ENCODE data around the gene WAPL. TPM values are rescaled to one million over a fixed set of nuclear protein-coding genes. Genes with fewer than 3 reads are reported as not detected.

Gene WAPL
- total RNA-seq, 2 donors from 2014 or later, result 19.5 to 20.2 TPM

DNA sequence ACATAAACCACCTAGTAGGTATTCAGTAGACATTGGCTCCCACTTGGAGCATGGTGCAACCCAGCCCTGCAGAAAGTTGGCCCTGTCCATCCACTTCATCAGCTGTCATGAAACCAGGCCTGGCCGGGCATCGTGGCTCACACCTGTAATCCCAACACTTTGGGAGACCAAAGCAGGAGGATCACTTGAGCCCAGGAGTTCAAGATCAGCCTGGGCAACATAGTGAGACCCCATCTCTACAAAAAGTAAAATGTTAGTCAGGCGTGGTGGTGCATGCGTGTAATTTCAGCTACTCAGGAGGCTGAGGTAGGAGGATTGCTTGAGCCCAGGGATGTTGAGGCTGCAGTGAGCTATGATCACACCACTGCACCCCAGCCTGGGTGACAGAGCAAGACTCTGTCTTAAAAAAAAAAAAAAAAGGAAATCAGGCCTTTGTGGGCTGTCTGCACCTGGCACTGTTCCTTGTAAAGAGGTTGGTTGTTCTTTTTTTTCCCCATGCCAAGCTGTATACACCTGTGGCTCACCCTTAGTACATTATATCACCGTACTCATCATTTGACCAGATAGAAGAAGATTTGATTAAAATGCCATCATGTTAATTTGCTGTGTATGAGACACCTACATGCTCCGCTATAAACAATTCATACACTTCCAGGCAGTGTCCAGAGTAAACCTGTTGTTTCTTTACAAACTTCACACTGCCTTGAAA lies 109.6 kb downstream of the WAPL start:
- DNase-seq (ENCODE audit: low spot score), result no peak
- no peak overlapping the region for H3K4me3 ChIP-seq
- H3K27me3 ChIP-seq, result no peaks in the 10 kb centered on the region
- TF ChIP-seq, protein P1, sequence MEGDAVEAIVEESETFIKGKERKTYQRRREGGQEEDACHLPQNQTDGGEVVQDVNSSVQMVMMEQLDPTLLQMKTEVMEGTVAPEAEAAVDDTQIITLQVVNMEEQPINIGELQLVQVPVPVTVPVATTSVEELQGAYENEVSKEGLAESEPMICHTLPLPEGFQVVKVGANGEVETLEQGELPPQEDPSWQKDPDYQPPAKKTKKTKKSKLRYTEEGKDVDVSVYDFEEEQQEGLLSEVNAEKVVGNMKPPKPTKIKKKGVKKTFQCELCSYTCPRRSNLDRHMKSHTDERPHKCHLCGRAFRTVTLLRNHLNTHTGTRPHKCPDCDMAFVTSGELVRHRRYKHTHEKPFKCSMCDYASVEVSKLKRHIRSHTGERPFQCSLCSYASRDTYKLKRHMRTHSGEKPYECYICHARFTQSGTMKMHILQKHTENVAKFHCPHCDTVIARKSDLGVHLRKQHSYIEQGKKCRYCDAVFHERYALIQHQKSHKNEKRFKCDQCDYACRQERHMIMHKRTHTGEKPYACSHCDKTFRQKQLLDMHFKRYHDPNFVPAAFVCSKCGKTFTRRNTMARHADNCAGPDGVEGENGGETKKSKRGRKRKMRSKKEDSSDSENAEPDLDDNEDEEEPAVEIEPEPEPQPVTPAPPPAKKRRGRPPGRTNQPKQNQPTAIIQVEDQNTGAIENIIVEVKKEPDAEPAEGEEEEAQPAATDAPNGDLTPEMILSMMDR (IDR thresholded peaks at IDR 0.05), result no peak
- peaks cover 0 to 13% of the 10 kb centered on the region in 2 donors for H3K4me1 ChIP-seq
- H3K9me3 ChIP-seq, result peaks cover 0 to 3% of the 10 kb centered on the region in 2 donors
- H3K36me3 ChIP-seq, result no peaks in the 10 kb centered on the region
- H3K27ac ChIP-seq, result no peak overlapping the region

DNA sequence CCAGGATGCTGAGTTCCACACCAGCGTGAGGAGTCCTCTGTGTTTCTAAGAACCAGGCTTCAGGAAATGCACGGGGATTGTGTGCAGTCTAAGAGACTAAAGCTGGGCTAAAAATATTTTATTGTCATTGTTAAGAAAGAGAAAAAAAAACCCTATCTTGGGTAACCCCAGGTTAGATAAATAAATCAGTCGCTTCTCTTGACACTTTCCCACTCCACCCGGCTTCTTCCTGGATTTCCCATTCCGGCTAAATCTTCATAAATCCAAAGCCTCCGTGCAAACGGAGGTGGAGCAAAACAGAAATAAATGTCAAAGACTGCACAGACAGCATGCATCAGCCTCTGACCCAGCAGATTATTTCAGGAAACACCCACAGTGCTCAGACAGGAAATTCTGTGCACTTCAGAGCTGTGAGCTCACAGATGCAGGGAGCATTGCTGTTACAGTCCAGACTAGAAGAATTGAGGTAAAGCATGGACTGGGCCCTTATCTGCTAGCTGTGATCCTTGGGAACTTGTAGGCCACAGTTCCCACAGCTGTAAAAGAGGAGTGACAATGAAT lies 110.2 kb downstream of the WAPL start:
- peaks cover 0 to 13% of the 10 kb centered on the region in 2 donors for H3K4me1 ChIP-seq
- no peaks in the 10 kb centered on the region for H3K27me3 ChIP-seq
- no peak overlapping the region for H3K27ac ChIP-seq
- H3K9me3 ChIP-seq, result peaks cover 0 to 3% of the 10 kb centered on the region in 2 donors
- no peak for DNase-seq (ENCODE audit: low spot score)
- H3K36me3 ChIP-seq, result no peaks in the 10 kb centered on the region
- no peak overlapping the region for H3K4me3 ChIP-seq
- TF ChIP-seq, protein P1 (IDR thresholded peaks at IDR 0.05), result no peak

DNA sequence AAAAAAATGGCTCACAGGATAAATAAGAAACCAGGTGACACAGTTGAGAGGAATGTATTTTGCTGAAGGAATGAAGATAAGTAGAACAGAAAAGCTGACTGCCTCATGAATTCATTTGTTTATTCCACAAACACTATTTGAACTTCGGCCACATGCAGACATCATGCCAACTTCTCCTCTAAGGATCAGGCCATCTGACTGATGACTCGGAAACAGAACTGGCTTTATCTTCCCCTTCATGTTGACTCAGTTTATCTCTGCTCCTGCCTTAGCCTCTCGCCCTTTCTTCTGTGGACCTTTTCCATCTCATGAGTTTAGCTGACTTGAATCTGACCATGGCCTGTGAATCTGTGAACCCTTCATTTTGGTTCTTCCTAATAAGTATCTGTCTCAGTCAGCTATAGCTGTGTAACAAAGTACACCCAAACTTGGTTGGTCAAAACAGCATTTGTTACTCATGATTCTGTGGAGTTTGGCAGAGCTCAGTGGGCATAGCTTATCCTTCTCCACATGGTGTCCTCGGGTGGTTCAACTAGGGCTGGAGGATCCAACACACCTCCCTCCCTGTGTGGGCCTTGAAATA lies 111.0 kb downstream of the WAPL start:
- no peak overlapping the region for H3K27ac ChIP-seq
- TF ChIP-seq, protein P1 (IDR thresholded peaks at IDR 0.05), result no peak

DNA sequence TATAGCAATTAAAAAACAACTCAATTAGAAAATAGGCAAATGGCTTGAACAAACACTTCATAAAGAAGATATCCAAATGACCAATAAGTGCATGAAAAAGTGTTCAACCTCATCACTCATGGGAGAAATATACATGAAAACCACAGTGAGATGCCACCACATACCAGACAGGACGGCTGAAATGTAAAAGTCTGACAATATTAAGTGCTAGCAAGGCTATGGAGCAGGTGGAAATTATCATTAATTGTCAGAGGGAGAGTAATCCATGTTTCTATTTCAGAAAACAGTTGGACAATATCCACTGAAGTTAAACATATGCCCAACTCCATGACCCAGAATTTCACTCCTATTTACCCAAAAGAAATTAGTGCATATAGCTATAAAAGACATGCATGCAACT lies 112.4 kb downstream of the WAPL start:
- no peaks in the 10 kb centered on the region for H3K36me3 ChIP-seq
- no peak overlapping the region for H3K27ac ChIP-seq
- H3K9me3 ChIP-seq, result peaks cover 0 to 3% of the 10 kb centered on the region in 2 donors
- peaks cover 0 to 13% of the 10 kb centered on the region in 2 donors for H3K4me1 ChIP-seq
- no peaks in the 10 kb centered on the region for H3K27me3 ChIP-seq
- DNase-seq (ENCODE audit: low spot score), result no peak
- TF ChIP-seq, protein P1 (IDR thresholded peaks at IDR 0.05), result no peak
- no peak overlapping the region for H3K4me3 ChIP-seq

More for the DNA sequence above, 111.0 kb downstream of the WAPL start:
- H3K4me3 ChIP-seq, result no peak overlapping the region
- peaks cover 0 to 13% of the 10 kb centered on the region in 2 donors for H3K4me1 ChIP-seq
- no peak for DNase-seq (ENCODE audit: low spot score)
- H3K36me3 ChIP-seq, result no peaks in the 10 kb centered on the region
- H3K27me3 ChIP-seq, result no peaks in the 10 kb centered on the region
- H3K9me3 ChIP-seq, result peaks cover 0 to 3% of the 10 kb centered on the region in 2 donors

DNA sequence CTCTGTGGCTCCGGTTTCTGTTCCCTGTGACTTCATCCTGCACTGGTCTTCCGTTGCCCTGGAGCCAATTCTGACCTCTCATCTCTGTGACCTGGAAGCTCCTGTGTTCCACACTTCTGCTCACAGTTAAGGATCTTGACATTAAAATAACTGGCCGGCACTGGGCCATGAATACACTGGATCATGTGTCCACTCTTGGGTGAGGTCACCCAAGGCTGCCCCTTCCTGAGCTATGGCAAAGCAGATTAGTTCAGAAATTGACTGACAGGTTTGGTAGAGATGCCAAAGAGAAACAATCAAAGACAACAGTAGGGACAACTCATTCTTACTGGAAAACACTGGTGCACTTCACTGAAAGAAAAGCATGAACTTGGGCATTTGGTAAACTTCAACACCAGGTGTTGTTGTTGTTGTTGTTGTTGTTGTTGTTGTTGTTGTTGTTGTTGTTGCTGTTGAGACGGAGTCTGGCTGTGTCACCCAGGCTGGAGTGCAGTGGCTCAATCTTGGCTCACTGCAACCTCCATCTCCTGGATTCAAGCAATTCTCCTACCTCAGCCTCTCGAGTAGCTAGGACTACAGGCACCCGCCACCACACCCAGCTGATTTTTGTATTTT lies 118.3 kb downstream of the WAPL start:
- H3K27ac ChIP-seq, result no peak overlapping the region
- no peak overlapping the region for H3K4me3 ChIP-seq
- peaks cover 0 to 36% of the 10 kb centered on the region in 2 donors for H3K4me1 ChIP-seq
- no peaks in the 10 kb centered on the region for H3K36me3 ChIP-seq
- TF ChIP-seq, protein P1 (IDR thresholded peaks at IDR 0.05), result no peak
- no peak for DNase-seq (ENCODE audit: low spot score)
- no peaks in the 10 kb centered on the region for H3K9me3 ChIP-seq
- H3K27me3 ChIP-seq, result no peaks in the 10 kb centered on the region

Measured in right atrium auricular region (tissue), 2 donors.